ENCODE results near the gene F3.
"Not testable (repeated sequence)": the region's sequence is repeated elsewhere in the genome, so short reads cannot be mapped to it uniquely, and the experiment has no call there.

The F3 gene

GRCh38 chr1:94567975-94568607, 26.5 kb upstream of the F3 start:
- not testable (repeated sequence) for H3K4me2 ChIP-seq (ENCODE audit: low read length); H3K27me3 ChIP-seq (ENCODE audit: insufficient read depth, low read length, poor library complexity); H2BK5ac ChIP-seq (ENCODE audit: low read length); H3K4ac ChIP-seq (ENCODE audit: low read depth, low read length); H3K18ac ChIP-seq (ENCODE audit: low read length); H3K79me1 ChIP-seq (ENCODE audit: low read length); H3K36me3 ChIP-seq (ENCODE audit: control insufficient read depth, insufficient read depth, low read length); H2BK120ac ChIP-seq (ENCODE audit: low read depth, low read length); H3K9ac ChIP-seq (ENCODE audit: low read length); H3K23ac ChIP-seq (ENCODE audit: low read length); H4K5ac ChIP-seq (ENCODE audit: low read length); H3K4me3 ChIP-seq (ENCODE audit: low read length); H3K4me1 ChIP-seq (ENCODE audit: control insufficient read depth, low read depth, low read length); H2BK15ac ChIP-seq (replicated peaks; ENCODE audit: low read depth); H2AK5ac ChIP-seq (ENCODE audit: low read length); H4K8ac ChIP-seq (ENCODE audit: low read depth, low read length); H3K56ac ChIP-seq (ENCODE audit: low read length); H3K79me2 ChIP-seq (ENCODE audit: control insufficient read depth, insufficient read depth, low read length)
- no CpG with 5 or more reads among the region's 2 CpGs for WGBS (ENCODE audit: extremely low coverage, insufficient coverage, low lambda C conversion rate)
- DNase-seq: peak; percentile 82
- peak overlapping the region; percentile 73 for H3K27ac ChIP-seq (ENCODE audit: low read depth, low read length)

GRCh38 chr1:94566436-94566835, 24.9 kb upstream of the F3 start:
- DNase-seq: peak; percentile 91
- not testable (repeated sequence) for H2AK5ac ChIP-seq (ENCODE audit: low read length); H3K18ac ChIP-seq (ENCODE audit: low read length); H3K23ac ChIP-seq (ENCODE audit: low read length); H2BK5ac ChIP-seq (ENCODE audit: low read length); H4K8ac ChIP-seq (ENCODE audit: low read depth, low read length); H3K4me3 ChIP-seq (ENCODE audit: low read length); H3K79me2 ChIP-seq (ENCODE audit: control insufficient read depth, insufficient read depth, low read length); H3K27me3 ChIP-seq (ENCODE audit: insufficient read depth, low read length, poor library complexity); H3K56ac ChIP-seq (ENCODE audit: low read length); H4K5ac ChIP-seq (ENCODE audit: low read length); H3K36me3 ChIP-seq (ENCODE audit: control insufficient read depth, insufficient read depth, low read length); H3K27ac ChIP-seq (ENCODE audit: low read depth, low read length); H3K4me2 ChIP-seq (ENCODE audit: low read length); H2BK15ac ChIP-seq (replicated peaks; ENCODE audit: low read depth); H3K4me1 ChIP-seq (ENCODE audit: control insufficient read depth, low read depth, low read length); H3K4ac ChIP-seq (ENCODE audit: low read depth, low read length); H3K79me1 ChIP-seq (ENCODE audit: low read length); H2BK120ac ChIP-seq (ENCODE audit: low read depth, low read length); H3K9ac ChIP-seq (ENCODE audit: low read length)
- WGBS (ENCODE audit: extremely low coverage, insufficient coverage, low lambda C conversion rate): no CpG with 5 or more reads among the region's 5 CpGs

GRCh38 chr1:94565901-94566300, 24.3 kb upstream of the F3 start:
- no peak overlapping the region for H3K18ac ChIP-seq (ENCODE audit: low read length)
- no peaks in the 10 kb centered on the region for H3K79me2 ChIP-seq (ENCODE audit: control insufficient read depth, insufficient read depth, low read length)
- H3K4me2 ChIP-seq (ENCODE audit: low read length): no peak overlapping the region
- H3K27ac ChIP-seq (ENCODE audit: low read depth, low read length): no peak overlapping the region
- no peaks in the 10 kb centered on the region for H3K27me3 ChIP-seq (ENCODE audit: insufficient read depth, low read length, poor library complexity)
- no peak overlapping the region for H2AK5ac ChIP-seq (ENCODE audit: low read length)
- H4K8ac ChIP-seq (ENCODE audit: low read depth, low read length): no peak overlapping the region
- H3K4ac ChIP-seq (ENCODE audit: low read depth, low read length): no peak overlapping the region
- H3K9ac ChIP-seq (ENCODE audit: low read length): no peak overlapping the region
- no peak for DNase-seq
- no peak overlapping the region for H3K56ac ChIP-seq (ENCODE audit: low read length)
- no peaks in the 10 kb centered on the region for H3K36me3 ChIP-seq (ENCODE audit: control insufficient read depth, insufficient read depth, low read length)
- no peak overlapping the region for H3K4me3 ChIP-seq (ENCODE audit: low read length)
- no peak overlapping the region for H4K5ac ChIP-seq (ENCODE audit: low read length)
- H3K4me1 ChIP-seq (ENCODE audit: control insufficient read depth, low read depth, low read length): peaks cover 2% of the 10 kb centered on the region
- H2BK15ac ChIP-seq (replicated peaks; ENCODE audit: low read depth): no peak overlapping the region
- H3K23ac ChIP-seq (ENCODE audit: low read length): no peak overlapping the region
- H3K79me1 ChIP-seq (ENCODE audit: low read length): no peaks in the 10 kb centered on the region
- no peak overlapping the region for H2BK5ac ChIP-seq (ENCODE audit: low read length)
- WGBS (ENCODE audit: extremely low coverage, insufficient coverage, low lambda C conversion rate): no CpG with 5 or more reads among the region's 2 CpGs
- H2BK120ac ChIP-seq (ENCODE audit: low read depth, low read length): no peak overlapping the region

- Histone ChIP-seq H2BK120ac (ENCODE audit: low read depth, low read length) (no peak overlapping the region), H3K23ac (ENCODE audit: low read length) (no peak overlapping the region), H3K56ac (ENCODE audit: low read length) (peak overlapping the region; percentile 22), H2BK5ac (ENCODE audit: low read length) (no peak overlapping the region), H3K4me2 (ENCODE audit: low read length) (no peak overlapping the region), H3K79me2 (ENCODE audit: control insufficient read depth, insufficient read depth, low read length) (no peaks in the 10 kb centered on the region), H3K27me3 (ENCODE audit: insufficient read depth, low read length, poor library complexity) (no peaks in the 10 kb centered on the region), H3K27ac (ENCODE audit: low read depth, low read length) (peak overlapping the region; percentile 16), H4K5ac (ENCODE audit: low read length) (no peak overlapping the region), H2BK15ac (replicated peaks; ENCODE audit: low read depth) (no peak overlapping the region), H3K18ac (ENCODE audit: low read length) (no peak overlapping the region), H3K4me1 (ENCODE audit: control insufficient read depth, low read depth, low read length) (peaks cover 4% of the 10 kb centered on the region), H3K4ac (ENCODE audit: low read depth, low read length) (peak overlapping the region; percentile 17), H3K9ac (ENCODE audit: low read length) (no peak overlapping the region), H3K36me3 (ENCODE audit: control insufficient read depth, insufficient read depth, low read length) (no peaks in the 10 kb centered on the region), H3K79me1 (ENCODE audit: low read length) (no peaks in the 10 kb centered on the region), H4K8ac (ENCODE audit: low read depth, low read length) (no peak overlapping the region), H2AK5ac (ENCODE audit: low read length) (no peak overlapping the region), H3K4me3 (ENCODE audit: low read length) (no peak overlapping the region)
- peak; percentile 85 for DNase-seq
- no CpG with 5 or more reads among the region's 12 CpGs for WGBS (ENCODE audit: extremely low coverage, insufficient coverage, low lambda C conversion rate)
Measured at GRCh38 chr1:94562519-94563260, 21.1 kb upstream of the F3 start.

GRCh38 chr1:94560333-94560732, 18.8 kb upstream of the F3 start:
- H2AK5ac ChIP-seq (ENCODE audit: low read length): no peak overlapping the region
- no peaks in the 10 kb centered on the region for H3K27me3 ChIP-seq (ENCODE audit: insufficient read depth, low read length, poor library complexity)
- no peak overlapping the region for H3K4ac ChIP-seq (ENCODE audit: low read depth, low read length)
- no peaks in the 10 kb centered on the region for H3K79me2 ChIP-seq (ENCODE audit: control insufficient read depth, insufficient read depth, low read length)
- WGBS (ENCODE audit: extremely low coverage, insufficient coverage, low lambda C conversion rate): no CpG with 5 or more reads among the region's 1 CpG
- no peak for DNase-seq
- no peak overlapping the region for H4K5ac ChIP-seq (ENCODE audit: low read length)
- no peak overlapping the region for H3K27ac ChIP-seq (ENCODE audit: low read depth, low read length)
- H3K79me1 ChIP-seq (ENCODE audit: low read length): no peaks in the 10 kb centered on the region
- H3K36me3 ChIP-seq (ENCODE audit: control insufficient read depth, insufficient read depth, low read length): no peaks in the 10 kb centered on the region
- H3K4me3 ChIP-seq (ENCODE audit: low read length): no peak overlapping the region
- no peak overlapping the region for H3K56ac ChIP-seq (ENCODE audit: low read length)
- H3K4me2 ChIP-seq (ENCODE audit: low read length): no peak overlapping the region
- H2BK120ac ChIP-seq (ENCODE audit: low read depth, low read length): no peak overlapping the region
- H2BK15ac ChIP-seq (replicated peaks; ENCODE audit: low read depth): no peak overlapping the region
- no peak overlapping the region for H4K8ac ChIP-seq (ENCODE audit: low read depth, low read length)
- no peak overlapping the region for H3K23ac ChIP-seq (ENCODE audit: low read length)
- H3K9ac ChIP-seq (ENCODE audit: low read length): no peak overlapping the region
- no peak overlapping the region for H2BK5ac ChIP-seq (ENCODE audit: low read length)
- no peak overlapping the region for H3K18ac ChIP-seq (ENCODE audit: low read length)
- peaks cover 4% of the 10 kb centered on the region for H3K4me1 ChIP-seq (ENCODE audit: control insufficient read depth, low read depth, low read length)

All from mesendoderm (in vitro differentiated cells).